HG03460 (cell line): ENCODE data around the gene SPATA9.
"Not testable (repeated sequence)": the region's sequence is repeated elsewhere in the genome, so short reads cannot be mapped to it uniquely, and the experiment has no call there.

ENCODE experiments used
- ATAC-seq: cut with Tn5 transposase; IDR thresholded peaks from one replicate; pipeline ENCODE4 v1.9.1; 2021; ENCODE audit not compliant: unreplicated experiment

The SPATA9 gene

DNA sequence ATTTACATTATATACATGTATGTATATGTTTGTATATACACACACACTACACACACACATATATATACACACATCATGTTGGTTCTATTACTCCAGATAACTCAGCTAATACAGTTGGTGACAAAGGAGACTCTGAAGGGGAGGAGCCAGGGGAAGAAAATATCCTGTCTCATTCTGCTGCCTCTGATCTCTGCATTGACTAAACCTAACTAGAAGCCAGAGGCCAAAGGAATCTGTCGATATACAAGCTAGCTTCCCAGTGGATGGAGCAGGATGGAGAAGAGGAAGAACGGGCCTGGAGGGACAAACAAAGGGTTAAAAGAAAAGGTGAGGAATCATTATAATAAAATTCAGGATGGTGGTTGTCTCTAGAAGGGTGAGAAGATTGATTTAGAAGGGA, 34.6 kb upstream of the SPATA9 start:
- no peak for ATAC-seq

- ATAC-seq: no peak
These were observed 33.1 kb upstream of the SPATA9 start for GRCh38 chr5:95715799-95716461.

GRCh38 chr5:95713960-95714710, 31.3 kb upstream of the SPATA9 start:
- no peak for ATAC-seq

GRCh38 chr5:95713246-95713645, 30.5 kb upstream of the SPATA9 start:
- ATAC-seq: not testable (repeated sequence)

- no peak for ATAC-seq
These were observed 29.7 kb upstream of the SPATA9 start for GRCh38 chr5:95712347-95712958.

DNA sequence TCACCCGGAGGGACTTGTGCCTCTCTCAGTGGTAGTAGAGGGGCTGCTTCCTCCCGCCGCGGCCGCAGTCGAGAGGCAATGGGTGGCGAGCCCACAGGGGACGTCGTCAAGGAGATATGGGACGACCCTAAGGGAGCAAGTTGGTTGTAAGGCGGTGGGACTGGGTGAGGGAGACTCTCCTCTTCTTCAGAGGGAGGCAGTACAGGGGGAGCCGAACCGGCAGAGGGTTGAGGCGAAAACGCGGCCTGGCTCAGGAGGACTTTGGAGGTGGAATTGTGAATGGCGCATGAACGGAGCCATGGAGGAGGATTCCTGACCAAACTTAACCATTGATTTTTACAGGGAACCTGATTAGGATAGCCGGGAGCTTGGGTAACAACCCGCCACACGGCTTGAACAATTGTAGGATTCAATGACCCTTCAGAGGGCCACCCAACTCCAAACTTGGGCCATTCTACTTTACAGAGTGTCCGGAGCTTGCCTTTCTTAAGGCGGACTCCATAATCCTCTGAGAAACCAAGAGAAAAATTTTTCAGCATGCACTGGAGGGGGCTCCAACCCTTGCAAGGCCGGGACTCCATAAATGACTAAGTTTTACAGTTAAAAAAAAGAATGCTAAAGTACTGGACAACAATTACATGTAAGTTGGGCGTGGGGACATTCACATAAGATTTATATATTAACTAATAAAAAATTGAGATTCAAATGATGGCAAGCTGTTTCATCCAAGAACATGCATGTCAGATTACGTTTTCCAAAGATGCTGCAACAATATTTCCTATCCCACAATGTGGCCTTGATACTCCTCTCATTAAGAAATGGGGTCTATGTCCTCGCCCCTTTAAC, 28.9 kb upstream of the SPATA9 start:
- ATAC-seq: no peak

GRCh38 chr5:95710651-95711500, 28.1 kb upstream of the SPATA9 start:
- ATAC-seq: not testable (repeated sequence)

DNA sequence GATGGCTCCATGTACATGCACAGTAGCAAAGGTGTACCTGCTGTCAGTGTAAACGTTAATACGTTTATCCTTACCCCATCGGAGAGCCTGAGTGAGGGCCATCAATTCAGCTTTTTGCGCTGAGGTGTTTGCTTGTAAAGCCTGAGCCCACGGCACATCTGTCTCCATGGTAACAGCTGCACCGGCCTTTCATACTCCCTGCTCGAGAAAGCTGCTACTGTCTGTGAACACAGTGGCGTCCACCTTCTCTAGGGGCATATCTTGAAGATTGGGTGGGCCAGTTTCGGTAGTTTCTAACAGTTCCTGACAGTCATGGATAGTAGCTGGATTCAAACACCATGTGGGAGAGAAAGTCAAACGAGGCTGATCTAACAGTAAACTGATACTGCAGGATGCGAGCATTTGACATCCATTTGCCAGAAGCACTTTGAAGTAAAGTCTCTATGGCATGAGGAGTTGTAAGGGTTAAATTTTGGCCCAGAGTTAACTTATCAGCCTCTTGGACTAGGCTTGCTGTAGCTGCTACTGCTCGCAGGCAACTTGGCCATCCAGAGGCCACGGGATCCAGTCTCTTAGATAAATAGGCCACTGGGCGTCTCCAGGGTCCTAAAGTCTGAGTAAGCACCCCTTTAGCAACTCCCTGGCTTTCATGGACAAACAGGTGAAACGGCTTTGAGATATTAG, 27.3 kb upstream of the SPATA9 start:
- no peak for ATAC-seq

- ATAC-seq: no peak
These were observed 26.1 kb upstream of the SPATA9 start for GRCh38 chr5:95708876-95709275.

DNA sequence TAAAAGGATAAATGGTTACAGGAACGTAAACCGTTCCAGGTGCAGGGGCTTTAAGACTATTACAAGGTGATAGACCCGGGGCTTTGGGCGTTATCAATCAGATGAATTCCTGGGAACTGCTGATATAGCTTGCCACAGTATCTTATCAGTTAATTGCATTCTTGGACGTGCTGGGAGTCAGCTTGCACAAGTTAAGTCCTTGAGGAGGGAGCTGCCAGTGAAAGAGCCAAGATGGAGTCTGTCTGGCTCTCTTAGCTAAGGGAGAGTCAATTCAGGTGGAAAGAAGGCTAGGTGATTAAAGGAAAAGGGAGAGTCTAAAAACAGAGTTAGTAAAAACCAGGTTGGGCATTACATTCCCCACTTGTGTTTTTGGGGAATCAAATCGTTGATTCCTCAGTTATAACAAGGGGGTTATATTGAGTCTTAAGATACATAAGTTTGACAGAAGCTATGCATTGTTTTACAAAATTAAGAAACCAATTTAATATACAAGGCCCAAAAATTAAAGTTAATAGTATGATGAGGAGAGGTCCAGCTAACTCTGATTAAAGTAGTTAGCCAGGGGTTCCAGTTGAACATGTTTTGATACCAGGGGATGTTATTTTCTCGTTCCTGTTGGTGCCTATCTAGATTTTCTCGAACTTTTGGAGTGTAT, 24.9 kb upstream of the SPATA9 start:
- not testable (repeated sequence) for ATAC-seq

GRCh38 chr5:95707055-95707454, 24.3 kb upstream of the SPATA9 start:
- ATAC-seq: no peak

DNA sequence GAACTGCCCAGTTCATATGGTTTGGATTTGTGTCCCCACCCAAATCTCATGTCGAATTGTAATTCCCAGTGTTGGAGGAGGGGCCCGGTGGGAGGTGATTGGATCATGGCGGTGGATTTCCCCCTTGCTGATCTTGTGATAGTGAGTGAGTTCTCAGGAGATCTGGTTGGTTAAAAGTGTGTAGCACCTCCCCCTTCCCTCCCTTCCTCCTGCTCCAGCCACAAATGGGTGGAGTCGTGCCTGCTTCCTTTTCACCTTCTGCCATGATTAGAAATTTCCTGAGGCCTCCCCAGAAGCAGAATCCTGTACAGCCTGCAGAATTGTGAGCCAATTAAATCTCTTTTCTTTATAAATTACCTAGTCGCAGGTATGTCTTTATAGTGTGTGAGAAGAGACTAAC, 23.4 kb upstream of the SPATA9 start:
- ATAC-seq: not testable (repeated sequence)

GRCh38 chr5:95704150-95704549, 21.4 kb upstream of the SPATA9 start:
- ATAC-seq: no peak

DNA sequence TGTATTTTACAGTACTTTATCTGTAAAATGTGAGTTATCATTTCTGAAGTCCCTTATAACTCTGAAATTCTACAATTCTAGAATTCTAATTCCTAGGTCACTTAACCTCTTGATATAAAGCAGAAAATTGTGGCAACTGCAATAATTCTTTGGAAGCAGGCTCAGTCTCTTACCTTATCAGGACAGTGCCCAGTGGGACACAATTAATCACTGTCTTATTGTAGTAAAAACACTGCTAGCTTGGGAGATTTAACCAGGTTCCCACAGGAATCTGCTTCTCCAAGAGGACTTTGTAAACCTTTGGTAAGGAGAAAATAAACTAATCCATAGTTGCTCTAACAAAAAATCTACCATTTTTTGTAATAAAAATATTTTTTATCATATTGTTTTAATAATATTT, 18.3 kb upstream of the SPATA9 start:
- ATAC-seq: no peak

DNA sequence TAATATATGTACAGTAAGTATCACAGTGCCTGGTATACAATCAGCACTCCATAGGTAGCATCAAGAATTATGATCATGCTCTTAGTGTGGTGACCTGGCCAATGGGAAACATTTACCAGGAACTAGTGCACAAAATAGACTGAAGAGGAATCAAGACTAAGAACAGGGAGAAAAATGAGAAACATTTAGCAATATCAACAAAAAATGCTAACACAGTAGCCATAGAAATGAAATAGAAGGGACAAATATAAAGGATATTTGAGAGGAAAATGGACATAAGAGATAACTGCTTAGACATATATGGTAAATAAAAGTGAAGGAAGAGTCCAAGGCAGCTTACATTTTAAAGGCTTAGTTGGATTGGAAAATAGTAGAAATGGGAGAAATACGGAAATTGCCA, 16.5 kb upstream of the SPATA9 start:
- no peak for ATAC-seq

GRCh38 chr5:95697781-95698681, 15.2 kb upstream of the SPATA9 start:
- no peak for ATAC-seq

GRCh38 chr5:95690333-95690732, 7.5 kb upstream of the SPATA9 start:
- ATAC-seq: no peak

GRCh38 chr5:95689680-95690079, 6.9 kb upstream of the SPATA9 start:
- ATAC-seq: no peak
